ENCODE results near the gene ABCC3. TPM values are rescaled to one million over a fixed set of nuclear protein-coding genes. Genes with fewer than 3 reads are reported as not detected.
A peak's percentile ranks its signal among the peaks of the same experiment; 100 is the strongest.

The ABCC3 gene
- total and polyA plus RNA-seq, 9 of the 15 experiments (the other 6 are each of a cell fraction or from before 2014, with no cell fraction given): 0.03 to 1.6 (median 0.42) TPM; not detected in 5

DNA sequence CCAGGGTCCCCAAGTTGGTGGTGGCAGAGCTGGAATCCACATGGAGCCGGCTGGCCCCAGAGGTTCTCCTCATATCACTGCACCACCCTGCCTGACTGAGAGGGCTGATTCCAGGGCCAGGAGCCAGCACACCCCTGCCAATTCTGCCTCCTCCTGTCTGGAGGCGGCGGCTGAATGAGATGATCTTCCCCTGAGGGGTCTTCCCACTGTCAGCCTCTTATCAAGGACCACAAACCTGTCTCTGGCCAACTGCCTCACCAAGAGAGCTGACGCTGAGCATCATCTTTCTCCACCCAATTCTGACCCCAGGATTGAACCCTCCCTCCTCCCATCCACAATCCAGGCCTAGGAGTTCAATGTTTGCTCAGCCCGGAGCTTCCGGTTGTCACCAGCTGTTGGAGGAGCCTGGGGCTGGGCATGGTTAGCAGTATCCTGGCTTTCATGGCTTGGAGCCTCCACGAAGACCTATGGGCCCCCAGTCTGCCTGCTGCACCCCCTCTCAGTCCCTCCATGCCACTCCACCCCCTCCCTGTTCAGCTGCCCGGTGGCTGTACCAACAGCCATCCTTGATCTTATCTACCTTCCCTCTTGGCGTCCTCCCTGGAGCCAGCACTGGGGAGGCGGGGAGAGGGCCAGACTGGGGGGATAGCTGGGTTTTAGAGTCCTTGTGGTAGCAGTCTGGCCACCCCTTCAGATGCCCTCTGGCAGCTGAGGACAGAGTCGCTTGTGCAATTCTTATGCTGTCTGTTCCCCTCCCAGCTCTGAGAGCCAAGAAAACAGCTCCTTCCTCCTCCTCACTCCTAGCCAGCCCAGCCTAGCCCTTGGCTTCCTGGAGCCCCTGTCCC, 25.6 kb downstream of the ABCC3 start (continued):
- TF ChIP-seq ZNF589 (CRISPR knock-in tag; IDR thresholded peaks at IDR 0.05; ENCODE audit: low read depth) (0 out of 2 replicates have a peak, but pooled peaks have one; percentile 42), KLF1 (tag; IDR thresholded peaks at IDR 0.05) (no peak), ZNF175 (CRISPR knock-in tag; IDR thresholded peaks at IDR 0.05; ENCODE audit: low read depth) (peak; percentile 57; the same call in 1 of the 2 replicates)
- TF ChIP-seq, protein P1, sequence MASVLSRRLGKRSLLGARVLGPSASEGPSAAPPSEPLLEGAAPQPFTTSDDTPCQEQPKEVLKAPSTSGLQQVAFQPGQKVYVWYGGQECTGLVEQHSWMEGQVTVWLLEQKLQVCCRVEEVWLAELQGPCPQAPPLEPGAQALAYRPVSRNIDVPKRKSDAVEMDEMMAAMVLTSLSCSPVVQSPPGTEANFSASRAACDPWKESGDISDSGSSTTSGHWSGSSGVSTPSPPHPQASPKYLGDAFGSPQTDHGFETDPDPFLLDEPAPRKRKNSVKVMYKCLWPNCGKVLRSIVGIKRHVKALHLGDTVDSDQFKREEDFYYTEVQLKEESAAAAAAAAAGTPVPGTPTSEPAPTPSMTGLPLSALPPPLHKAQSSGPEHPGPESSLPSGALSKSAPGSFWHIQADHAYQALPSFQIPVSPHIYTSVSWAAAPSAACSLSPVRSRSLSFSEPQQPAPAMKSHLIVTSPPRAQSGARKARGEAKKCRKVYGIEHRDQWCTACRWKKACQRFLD (CRISPR knock-in tag; IDR thresholded peaks at IDR 0.05): peak; percentile 68; the same call in 1 of the 2 replicates
- TF ChIP-seq, protein P2, sequence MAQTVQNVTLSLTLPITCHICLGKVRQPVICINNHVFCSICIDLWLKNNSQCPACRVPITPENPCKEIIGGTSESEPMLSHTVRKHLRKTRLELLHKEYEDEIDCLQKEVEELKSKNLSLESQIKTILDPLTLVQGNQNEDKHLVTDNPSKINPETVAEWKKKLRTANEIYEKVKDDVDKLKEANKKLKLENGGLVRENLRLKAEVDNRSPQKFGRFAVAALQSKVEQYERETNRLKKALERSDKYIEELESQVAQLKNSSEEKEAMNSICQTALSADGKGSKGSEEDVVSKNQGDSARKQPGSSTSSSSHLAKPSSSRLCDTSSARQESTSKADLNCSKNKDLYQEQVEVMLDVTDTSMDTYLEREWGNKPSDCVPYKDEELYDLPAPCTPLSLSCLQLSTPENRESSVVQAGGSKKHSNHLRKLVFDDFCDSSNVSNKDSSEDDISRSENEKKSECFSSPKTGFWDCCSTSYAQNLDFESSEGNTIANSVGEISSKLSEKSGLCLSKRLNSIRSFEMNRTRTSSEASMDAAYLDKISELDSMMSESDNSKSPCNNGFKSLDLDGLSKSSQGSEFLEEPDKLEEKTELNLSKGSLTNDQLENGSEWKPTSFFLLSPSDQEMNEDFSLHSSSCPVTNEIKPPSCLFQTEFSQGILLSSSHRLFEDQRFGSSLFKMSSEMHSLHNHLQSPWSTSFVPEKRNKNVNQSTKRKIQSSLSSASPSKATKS (CRISPR knock-in tag; IDR thresholded peaks at IDR 0.05): no peak
- TF ChIP-seq, protein P3, sequence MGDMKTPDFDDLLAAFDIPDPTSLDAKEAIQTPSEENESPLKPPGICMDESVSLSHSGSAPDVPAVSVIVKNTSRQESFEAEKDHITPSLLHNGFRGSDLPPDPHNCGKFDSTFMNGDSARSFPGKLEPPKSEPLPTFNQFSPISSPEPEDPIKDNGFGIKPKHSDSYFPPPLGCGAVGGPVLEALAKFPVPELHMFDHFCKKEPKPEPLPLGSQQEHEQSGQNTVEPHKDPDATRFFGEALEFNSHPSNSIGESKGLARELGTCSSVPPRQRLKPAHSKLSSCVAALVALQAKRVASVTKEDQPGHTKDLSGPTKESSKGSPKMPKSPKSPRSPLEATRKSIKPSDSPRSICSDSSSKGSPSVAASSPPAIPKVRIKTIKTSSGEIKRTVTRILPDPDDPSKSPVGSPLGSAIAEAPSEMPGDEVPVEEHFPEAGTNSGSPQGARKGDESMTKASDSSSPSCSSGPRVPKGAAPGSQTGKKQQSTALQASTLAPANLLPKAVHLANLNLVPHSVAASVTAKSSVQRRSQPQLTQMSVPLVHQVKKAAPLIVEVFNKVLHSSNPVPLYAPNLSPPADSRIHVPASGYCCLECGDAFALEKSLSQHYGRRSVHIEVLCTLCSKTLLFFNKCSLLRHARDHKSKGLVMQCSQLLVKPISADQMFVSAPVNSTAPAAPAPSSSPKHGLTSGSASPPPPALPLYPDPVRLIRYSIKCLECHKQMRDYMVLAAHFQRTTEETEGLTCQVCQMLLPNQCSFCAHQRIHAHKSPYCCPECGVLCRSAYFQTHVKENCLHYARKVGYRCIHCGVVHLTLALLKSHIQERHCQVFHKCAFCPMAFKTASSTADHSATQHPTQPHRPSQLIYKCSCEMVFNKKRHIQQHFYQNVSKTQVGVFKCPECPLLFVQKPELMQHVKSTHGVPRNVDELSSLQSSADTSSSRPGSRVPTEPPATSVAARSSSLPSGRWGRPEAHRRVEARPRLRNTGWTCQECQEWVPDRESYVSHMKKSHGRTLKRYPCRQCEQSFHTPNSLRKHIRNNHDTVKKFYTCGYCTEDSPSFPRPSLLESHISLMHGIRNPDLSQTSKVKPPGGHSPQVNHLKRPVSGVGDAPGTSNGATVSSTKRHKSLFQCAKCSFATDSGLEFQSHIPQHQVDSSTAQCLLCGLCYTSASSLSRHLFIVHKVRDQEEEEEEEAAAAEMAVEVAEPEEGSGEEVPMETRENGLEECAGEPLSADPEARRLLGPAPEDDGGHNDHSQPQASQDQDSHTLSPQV (IDR thresholded peaks at IDR 0.05): peak; percentile 77
